HCT116 (cell line): ENCODE data around the gene FGF14. TPM values are rescaled to one million over a fixed set of nuclear protein-coding genes. Genes with fewer than 3 reads are reported as not detected.

Source experiments
- ATAC-seq: fragments of 200-7000 bp; cut with Tn5 transposase; 2 replicates; pipeline ENCODE4 v1.9.1; 2020; ENCODE audit warnings: mild to moderate bottlenecking, moderate library complexity
- BruUV-seq: library from RNA; stranded (reverse); fragments of 400-500 nt; replicated peaks from 2 replicates; lab custom pipeline; 2021; lab: Mats Ljungman, UMichigan
- CTCF ChIA-PET: fragments of 300-600 bp; sonication (Branson Sonifier 250); formaldehyde crosslinking; loops from one replicate; lab custom pipeline; 2021; ENCODE audit warnings: antibody characterized with exemption; lab: Charles Lee
- POLR2A ChIA-PET: fragments of 300-600, 350-600 bp; sonication (Branson Sonifier 250); formaldehyde crosslinking; loops from one replicate; lab custom pipeline; 2021; ENCODE audit warnings: antibody characterized with exemption; lab: Charles Lee
- RAD21 ChIA-PET, 2 experiments: fragments of 300-600 bp; sonication (Branson Sonifier 250); formaldehyde crosslinking; loops; one replicate each; lab custom pipeline; 2023; ENCODE audit warnings: low total read pairs in 2 of 2; ENCODE audit not compliant: uncharacterized antibody in 2 of 2, unreplicated experiment in 2 of 2, low non-redundant PET in 1 of 2; lab: Charles Lee
- DNase-seq: peaks from one replicate; pipeline ENCODE4 v3.0.0-alpha.2; 2010; ENCODE audit warnings: low read depth, low spot score
- H2AFZ ChIP-seq: fragments of 200-600 bp; shearing (Covaris generic), sonication (generic); 2 replicates; pipeline ENCODE4 v1.6.1; 2017; ENCODE audit warnings: low read depth, mixed run types, mixed read lengths, antibody characterized with exemption, low read length; ENCODE audit not compliant: poor library complexity, severe bottlenecking
- H3K27ac ChIP-seq: 2 replicates; pipeline ENCODE4 v1.5.1; 2012; ENCODE audit warnings: low read depth, low read length
- H3K27me3 ChIP-seq: fragments of 200-600 bp; sonication (generic); 2 replicates; pipeline ENCODE4 v1.6.1; 2016; ENCODE audit warnings: mixed run types, low read length, mixed read lengths; ENCODE audit not compliant: insufficient read depth
- H3K36me3 ChIP-seq, 2 experiments: fragments of 200-500 bp in 1 of 2; fragments of 200-600 bp in 1 of 2; sonication (Bioruptor generic) in 1 of 2; sonication (generic) in 1 of 2; 2 replicates each; pipeline versions ENCODE4 v1.5.1 to v1.6.1; 2014 to 2016; ENCODE audit warnings: low read length in 2 of 2, inconsistent platforms in 1 of 2, mixed read lengths in 1 of 2, mixed run types in 1 of 2; ENCODE audit not compliant: insufficient read depth in 2 of 2, control insufficient read depth in 1 of 2
- H3K4me1 ChIP-seq, 2 experiments: fragments of 200-600 bp in 1 of 2; sonication (generic) in 1 of 2; 2 replicates each; pipeline versions ENCODE4 v1.5.1 to v1.6.1; 2012 to 2017; ENCODE audit warnings: low read length in 2 of 2, inconsistent platforms in 1 of 2, mild to moderate bottlenecking in 1 of 2, mixed read lengths in 1 of 2, mixed run types in 1 of 2, moderate library complexity in 1 of 2; ENCODE audit not compliant: insufficient read depth in 2 of 2, control insufficient read depth in 1 of 2
- H3K4me2 ChIP-seq: fragments of 200-600 bp; sonication (generic); 2 replicates; pipeline ENCODE4 v1.6.1; 2017; ENCODE audit warnings: mixed run types, low read length, mixed read lengths
- H3K4me3 ChIP-seq, 2 experiments: fragments of 200-600 bp in 1 of 2; sonication (generic) in 1 of 2; replicated peaks in 1 of 2; 2 replicates each; pipeline ENCODE4 v1.5.1; 2011 to 2016; ENCODE audit warnings: low read length in 2 of 2, control low read depth in 1 of 2, low read depth in 1 of 2, mild to moderate bottlenecking in 1 of 2, mixed read lengths in 1 of 2, mixed run types in 1 of 2
- H3K79me2 ChIP-seq: fragments of 200-600 bp; sonication (generic); 2 replicates; pipeline ENCODE4 v1.6.1; 2017; ENCODE audit warnings: mild to moderate bottlenecking, mixed run types, low read length, moderate library complexity, mixed read lengths; ENCODE audit not compliant: insufficient read depth
- H3K9ac ChIP-seq: fragments of 200-600 bp; sonication (generic); 2 replicates; pipeline ENCODE4 v1.6.1; 2016; ENCODE audit warnings: low read length, mixed read lengths
- H3K9me2 ChIP-seq: fragments of 200-600 bp; sonication (generic), shearing (Covaris generic); 2 replicates; pipeline ENCODE4 v1.6.1; 2017; ENCODE audit warnings: mixed run types, mild to moderate bottlenecking, moderate library complexity; ENCODE audit not compliant: insufficient read depth
- H3K9me3 ChIP-seq, 2 experiments: fragments of 200-500 bp in 1 of 2; fragments of 200-600 bp in 1 of 2; sonication (Bioruptor generic) in 1 of 2; sonication (generic) in 1 of 2; 2 replicates each; pipeline ENCODE4 v1.6.1; 2014 to 2017; ENCODE audit warnings: low read length in 2 of 2, mixed read lengths in 2 of 2, inconsistent platforms in 1 of 2, low read depth in 1 of 2, mild to moderate bottlenecking in 1 of 2, mixed run types in 1 of 2, moderate library complexity in 1 of 2; ENCODE audit not compliant: control insufficient read depth in 1 of 2, insufficient read depth in 1 of 2
- H4K20me1 ChIP-seq: fragments of 200-600 bp; sonication (generic), shearing (Covaris generic); 2 replicates; pipeline ENCODE4 v1.6.1; 2017; ENCODE audit warnings: mixed run types, mild to moderate bottlenecking, moderate library complexity; ENCODE audit not compliant: insufficient read depth
- CEBPB ChIP-seq: IDR thresholded peaks from 2 replicates; pipeline ENCODE4 v1.6.1; 2012; ENCODE audit warnings: low read depth
- ELF1 ChIP-seq: IDR thresholded peaks from 2 replicates; pipeline ENCODE4 v1.6.1; 2012; ENCODE audit warnings: low read depth, borderline replicate concordance
- FOSL1 ChIP-seq: IDR thresholded peaks from 2 replicates; pipeline ENCODE4 v1.6.1; 2012; ENCODE audit warnings: low read depth
- JUND ChIP-seq: IDR thresholded peaks from 2 replicates; pipeline ENCODE4 v1.6.1; 2012
- POLR2A ChIP-seq: IDR thresholded peaks from 2 replicates; pipeline ENCODE4 v1.7.0; 2011; ENCODE audit warnings: borderline replicate concordance; ENCODE audit not compliant: insufficient read depth, insufficient read length; ENCODE audit errors: extremely low read depth
- SIN3A ChIP-seq: IDR thresholded peaks from 2 replicates; pipeline ENCODE4 v1.6.1; 2012; ENCODE audit warnings: low read depth
- SP1 ChIP-seq: IDR thresholded peaks from 2 replicates; pipeline ENCODE4 v1.6.1; 2012; ENCODE audit warnings: low read depth
- SRF ChIP-seq: IDR thresholded peaks from 2 replicates; pipeline ENCODE4 v1.6.1; 2012; ENCODE audit warnings: low read depth
- TCF7L2 ChIP-seq: IDR thresholded peaks from 2 replicates; pipeline ENCODE4 v1.7.0; 2011; ENCODE audit warnings: borderline replicate concordance, inconsistent platforms; ENCODE audit not compliant: insufficient read depth, insufficient read length; ENCODE audit errors: extremely low read depth
- YY1 ChIP-seq: IDR thresholded peaks from 2 replicates; pipeline ENCODE4 v1.6.1; 2011; ENCODE audit warnings: low read length, low read depth, moderate library complexity, mild to moderate bottlenecking; ENCODE audit not compliant: insufficient replicate concordance; ENCODE audit errors: extremely low read depth
- ZFX ChIP-seq: fragments of 450-650 bp; IDR thresholded peaks from 2 replicates; pipeline ENCODE4 v1.6.1; 2017
- ZNF274 ChIP-seq: fragments of 200-500 bp; sonication (Bioruptor generic); IDR thresholded peaks from 2 replicates; pipeline ENCODE4 v1.6.1; 2014; ENCODE audit warnings: mild to moderate bottlenecking, low read depth, low read length, inconsistent platforms
- intact Hi-C: fragments of 100-400 bp; cut with micrococcal nuclease; formaldehyde crosslinking; loops from 2 replicates; pipeline ENCODE4 v1.10.0; 2022
- total RNA-seq: library from RNA; stranded (reverse); gene quantifications from one replicate; pipeline ENCODE4 v1.2.1, GENCODE V29; 2021; ENCODE audit not compliant: unreplicated experiment
- TF ChIP-seq, protein P1 (sequence below), 3 experiments: fragments of 200-600 bp in 1 of 3; sonication (generic) in 1 of 3; IDR thresholded peaks in 2 of 3; conservative IDR thresholded peaks in 1 of 3; 2 replicates each; pipeline ENCODE4 v1.5.1; 2012 to 2017; ENCODE audit warnings: low read depth in 2 of 3, low read length in 2 of 3, antibody characterized with exemption in 1 of 3, borderline replicate concordance in 1 of 3, control low read depth in 1 of 3, mild to moderate bottlenecking in 1 of 3, mixed read lengths in 1 of 3, mixed run types in 1 of 3, moderate library complexity in 1 of 3; ENCODE audit not compliant: insufficient read depth in 1 of 3
- TF ChIP-seq, protein P2 (sequence below): IDR thresholded peaks from 2 replicates; pipeline ENCODE4 v1.6.1; 2012
- TF ChIP-seq, protein P3 (sequence below): IDR thresholded peaks from 2 replicates; pipeline ENCODE4 v1.6.1; 2011; ENCODE audit warnings: mild to moderate bottlenecking, low read length, moderate library complexity; ENCODE audit not compliant: insufficient replicate concordance; ENCODE audit errors: extremely low read depth

Gene FGF14
- total RNA-seq, 1 experiment from 2014 or later = not detected

DNA sequence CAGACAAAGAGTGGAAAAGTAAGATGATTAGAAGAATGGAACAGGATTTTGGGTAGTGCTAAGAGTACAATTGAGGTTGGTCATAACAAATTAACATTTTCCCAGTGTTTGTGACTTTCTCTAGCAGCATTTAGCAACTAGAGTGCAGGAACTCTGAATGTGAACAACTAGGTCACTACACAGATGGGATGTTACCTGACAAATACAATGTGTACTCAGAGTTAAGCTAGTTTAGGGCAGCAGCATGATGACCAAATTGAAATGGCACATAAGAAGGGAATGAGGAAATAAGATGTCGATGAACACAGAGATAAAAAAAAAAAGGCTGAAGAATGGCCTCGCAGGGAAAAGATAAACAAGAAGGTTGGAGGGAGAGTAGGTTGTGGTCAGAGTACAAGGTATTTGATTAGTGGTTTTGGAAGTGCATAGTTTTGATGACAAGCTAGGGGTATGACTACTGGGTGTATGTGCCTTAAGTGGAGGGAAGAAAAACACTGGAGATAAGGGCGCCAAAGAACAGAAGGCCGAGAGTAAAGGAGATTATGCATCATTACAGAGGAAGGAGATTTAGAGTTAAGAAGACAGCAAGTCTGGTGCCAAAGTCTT is 381.1 kb downstream of the FGF14 start (continued):
- TF ChIP-seq, protein P1, sequence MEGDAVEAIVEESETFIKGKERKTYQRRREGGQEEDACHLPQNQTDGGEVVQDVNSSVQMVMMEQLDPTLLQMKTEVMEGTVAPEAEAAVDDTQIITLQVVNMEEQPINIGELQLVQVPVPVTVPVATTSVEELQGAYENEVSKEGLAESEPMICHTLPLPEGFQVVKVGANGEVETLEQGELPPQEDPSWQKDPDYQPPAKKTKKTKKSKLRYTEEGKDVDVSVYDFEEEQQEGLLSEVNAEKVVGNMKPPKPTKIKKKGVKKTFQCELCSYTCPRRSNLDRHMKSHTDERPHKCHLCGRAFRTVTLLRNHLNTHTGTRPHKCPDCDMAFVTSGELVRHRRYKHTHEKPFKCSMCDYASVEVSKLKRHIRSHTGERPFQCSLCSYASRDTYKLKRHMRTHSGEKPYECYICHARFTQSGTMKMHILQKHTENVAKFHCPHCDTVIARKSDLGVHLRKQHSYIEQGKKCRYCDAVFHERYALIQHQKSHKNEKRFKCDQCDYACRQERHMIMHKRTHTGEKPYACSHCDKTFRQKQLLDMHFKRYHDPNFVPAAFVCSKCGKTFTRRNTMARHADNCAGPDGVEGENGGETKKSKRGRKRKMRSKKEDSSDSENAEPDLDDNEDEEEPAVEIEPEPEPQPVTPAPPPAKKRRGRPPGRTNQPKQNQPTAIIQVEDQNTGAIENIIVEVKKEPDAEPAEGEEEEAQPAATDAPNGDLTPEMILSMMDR (IDR thresholded peaks at IDR 0.05 in 2 of 3, conservative IDR thresholded peaks at IDR 0.05 in 1 of 3; ENCODE audit: borderline replicate concordance in 1 of 3, insufficient read depth in 1 of 3, low read depth in 2 of 3, low read length in 2 of 3) = no peak
- TF ChIP-seq SP1 (no peak), ZFX (no peak), JUND (no peak)
- TF ChIP-seq, protein P2, sequence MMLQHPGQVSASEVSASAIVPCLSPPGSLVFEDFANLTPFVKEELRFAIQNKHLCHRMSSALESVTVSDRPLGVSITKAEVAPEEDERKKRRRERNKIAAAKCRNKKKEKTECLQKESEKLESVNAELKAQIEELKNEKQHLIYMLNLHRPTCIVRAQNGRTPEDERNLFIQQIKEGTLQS = no peak
- TF ChIP-seq, all 23 proteins: peak for 0

DNA sequence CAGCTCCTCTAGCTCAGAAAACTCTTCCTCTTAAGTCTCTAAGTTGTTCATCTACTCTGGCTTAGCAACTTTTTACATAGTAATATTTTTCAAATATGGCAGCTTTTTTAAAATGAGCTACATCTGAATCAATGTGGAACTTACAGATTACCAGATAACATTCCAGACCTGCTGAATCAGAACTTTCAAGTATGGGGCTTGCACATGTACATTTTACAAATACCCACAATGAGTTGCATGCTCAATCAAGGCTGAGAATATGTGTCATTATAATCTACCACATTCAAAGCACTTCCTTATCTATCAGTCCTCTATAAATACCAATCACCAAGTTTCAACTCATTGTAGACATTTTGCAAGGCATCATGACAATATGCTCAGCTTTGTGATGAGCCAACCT is 383.1 kb downstream of the FGF14 start:
- POLR2A ChIA-PET = no interaction called here
- peaks cover 6 to 22% of the 10 kb centered on the region in 2 experiments; a peak in 2 of 4 replicates for H3K9me3 ChIP-seq
- H3K9me2 ChIP-seq = no peaks in the 10 kb centered on the region
- no peak overlapping the region for H3K4me2 ChIP-seq
- no peaks in the 10 kb centered on the region for H3K27me3 ChIP-seq
- H3K27ac ChIP-seq = no peak overlapping the region
- ATAC-seq (no peak), DNase-seq (no peak)
- CTCF ChIA-PET = no interaction called here
- no peaks in the 10 kb centered on the region for H3K4me1 ChIP-seq
- no peaks in the 10 kb centered on the region for H3K36me3 ChIP-seq
- intact Hi-C loops = no loop called here
- TF ChIP-seq FOSL1 (no peak), TCF7L2 (no peak), CEBPB (no peak), SIN3A (no peak), YY1 (no peak), POLR2A (no peak), ZNF274 (no peak), SRF (no peak), ELF1 (no peak)
- TF ChIP-seq, protein P1 (IDR thresholded peaks at IDR 0.05 in 2 of 3, conservative IDR thresholded peaks at IDR 0.05 in 1 of 3; ENCODE audit: borderline replicate concordance in 1 of 3, insufficient read depth in 1 of 3, low read depth in 2 of 3, low read length in 2 of 3) = no peak
- TF ChIP-seq, protein P3, sequence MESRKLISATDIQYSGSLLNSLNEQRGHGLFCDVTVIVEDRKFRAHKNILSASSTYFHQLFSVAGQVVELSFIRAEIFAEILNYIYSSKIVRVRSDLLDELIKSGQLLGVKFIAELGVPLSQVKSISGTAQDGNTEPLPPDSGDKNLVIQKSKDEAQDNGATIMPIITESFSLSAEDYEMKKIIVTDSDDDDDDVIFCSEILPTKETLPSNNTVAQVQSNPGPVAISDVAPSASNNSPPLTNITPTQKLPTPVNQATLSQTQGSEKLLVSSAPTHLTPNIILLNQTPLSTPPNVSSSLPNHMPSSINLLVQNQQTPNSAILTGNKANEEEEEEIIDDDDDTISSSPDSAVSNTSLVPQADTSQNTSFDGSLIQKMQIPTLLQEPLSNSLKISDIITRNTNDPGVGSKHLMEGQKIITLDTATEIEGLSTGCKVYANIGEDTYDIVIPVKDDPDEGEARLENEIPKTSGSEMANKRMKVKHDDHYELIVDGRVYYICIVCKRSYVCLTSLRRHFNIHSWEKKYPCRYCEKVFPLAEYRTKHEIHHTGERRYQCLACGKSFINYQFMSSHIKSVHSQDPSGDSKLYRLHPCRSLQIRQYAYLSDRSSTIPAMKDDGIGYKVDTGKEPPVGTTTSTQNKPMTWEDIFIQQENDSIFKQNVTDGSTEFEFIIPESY = no peak
- TF ChIP-seq, protein P2 = no peak
- H3K4me3 ChIP-seq = no peak overlapping the region
- RAD21 ChIA-PET = no interaction called here
- no peak overlapping the region for H3K9ac ChIP-seq
- H3K79me2 ChIP-seq = no peaks in the 10 kb centered on the region
- H2AFZ ChIP-seq = no peak overlapping the region
- no TSS peak for BruUV-seq
- H4K20me1 ChIP-seq = no peaks in the 10 kb centered on the region
